T47D (cell line): ENCODE data around the gene RBM23.
"Not testable (repeated sequence)": the region's sequence is repeated elsewhere in the genome, so short reads cannot be mapped to it uniquely, and the experiment has no call there.

Experiments
- DNase-seq, 2 experiments: peaks; one replicate each; pipeline versions ENCODE4 v3.0.0 to v3.0.0-alpha.2; 2011 to 2012; ENCODE audit warnings: low read depth in 1 of 2, low spot score in 1 of 2
- JUND ChIP-seq: IDR thresholded peaks from 2 replicates; pipeline ENCODE4 v1.6.1; 2012; ENCODE audit warnings: low read depth
- in situ Hi-C: cut with HindIII; loops from 2 replicates; pipeline ENCODE4 v1.10.0; 2016; ENCODE audit warnings: low sequenced_read_pairs, low pct_unique_long_range_greater_than_20kb

The RBM23 gene

GRCh38 chr14:22864979-22865378 lies 54.0 kb downstream of the RBM23 start:
- in situ Hi-C loops, result no loop called here
- DNase-seq, result no peak
- TF ChIP-seq JUND, result no peak

DNA sequence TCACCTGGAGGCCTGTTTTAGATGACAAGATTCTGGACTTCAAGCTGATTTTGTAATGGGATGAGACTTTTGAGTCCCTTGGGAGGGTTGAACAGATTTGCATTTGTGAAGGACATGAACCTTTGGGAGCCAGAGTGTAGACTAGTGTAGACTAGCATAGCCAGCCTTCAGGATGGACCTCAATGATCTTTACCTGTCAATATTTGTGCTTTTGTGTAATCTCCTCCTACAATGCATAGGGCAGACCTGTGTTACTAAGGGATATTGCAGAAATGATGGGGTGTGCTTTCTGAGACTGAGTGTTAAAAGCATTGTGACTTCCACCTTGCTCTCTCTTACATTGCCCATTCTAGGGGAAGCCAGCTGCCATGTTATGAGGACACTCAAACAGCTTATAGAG lies 57.3 kb downstream of the RBM23 start:
- no peak for DNase-seq
- in situ Hi-C loops, result no loop called here
- no peak for TF ChIP-seq JUND

DNA sequence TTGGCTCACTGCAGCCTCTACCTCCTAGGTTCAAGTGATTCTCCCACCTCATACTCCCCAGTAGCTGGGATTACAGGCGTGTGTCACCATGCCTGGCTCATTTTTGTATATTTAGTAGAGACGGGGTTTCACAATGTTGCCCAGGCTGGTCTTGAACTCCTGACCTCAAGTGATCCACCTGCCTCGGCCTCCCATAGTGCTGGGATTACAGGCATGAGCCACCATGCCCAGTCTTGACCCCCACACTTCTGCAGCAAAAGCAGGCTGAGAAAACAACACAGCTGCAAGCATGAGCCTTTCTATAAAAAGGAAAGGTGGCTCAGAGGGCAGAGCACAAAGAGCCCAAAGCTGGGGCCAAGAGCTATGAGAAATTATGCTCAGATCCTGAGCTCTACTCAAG lies 58.6 kb downstream of the RBM23 start:
- DNase-seq, in situ Hi-C loops: not testable (repeated sequence)

DNA sequence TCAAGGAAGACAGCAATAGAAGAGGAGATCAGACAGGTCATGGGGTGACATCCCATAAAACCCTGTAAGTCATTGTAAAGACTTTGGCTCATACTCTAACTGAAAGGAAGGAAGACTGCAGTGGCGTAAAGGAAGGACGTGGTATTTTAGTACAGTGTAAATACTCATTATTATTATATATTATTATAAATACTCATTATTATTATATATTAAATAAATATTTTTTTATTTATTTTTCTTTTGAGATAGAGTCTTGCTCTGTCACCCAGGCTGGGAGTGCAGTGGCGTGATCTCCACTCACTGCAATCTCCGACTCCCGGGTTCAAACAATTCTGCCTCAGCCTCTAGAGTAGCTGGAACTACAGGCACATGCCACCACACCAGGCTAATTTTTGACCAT lies 62.5 kb downstream of the RBM23 start:
- in situ Hi-C loops, result no loop called here
- no peak for TF ChIP-seq JUND
- no peak for DNase-seq

DNA sequence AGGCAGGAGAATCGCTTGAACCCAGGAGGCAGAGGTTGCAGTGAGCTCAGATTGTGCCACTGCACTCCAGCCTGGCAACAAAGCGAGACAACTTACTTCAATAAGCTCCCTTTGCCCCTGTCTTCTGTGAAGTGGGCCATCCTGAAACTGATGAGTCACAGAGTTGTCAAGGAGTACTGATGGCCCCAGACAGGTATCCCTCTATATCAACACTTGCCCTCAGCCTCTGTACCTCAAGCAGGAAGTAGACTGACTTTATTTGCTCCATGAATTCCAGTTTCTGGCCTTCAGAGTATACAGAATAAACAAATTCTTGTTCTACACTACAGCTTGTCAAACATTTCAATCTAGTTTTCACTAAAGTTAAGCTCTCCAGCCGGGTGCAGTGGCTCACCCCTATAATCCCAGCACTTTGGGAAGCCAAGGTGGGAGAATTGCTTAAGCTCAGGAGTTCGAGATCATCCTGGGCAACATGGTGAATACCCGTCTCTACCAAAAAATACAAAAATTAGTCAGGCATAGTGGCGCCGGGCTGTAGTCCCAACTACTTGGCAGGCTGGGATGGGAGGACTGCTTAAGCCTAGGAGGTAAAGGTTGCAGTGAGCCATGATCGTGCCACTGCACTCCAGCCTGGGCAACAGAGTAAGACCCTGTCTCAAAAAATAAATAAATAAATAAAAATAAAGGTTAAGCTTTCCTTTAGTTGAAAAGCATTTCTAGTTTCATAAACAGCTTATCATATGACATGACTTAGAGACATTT lies 63.8 kb downstream of the RBM23 start:
- TF ChIP-seq JUND, result no peak
- in situ Hi-C loops, result no loop called here
- DNase-seq, result peak in 1 of 2 experiments; percentile 17

- DNase-seq, in situ Hi-C loops: not testable (repeated sequence)
Observed at GRCh38 chr14:22854296-22854695, 64.7 kb downstream of the RBM23 start.

- DNase-seq, result peak in 1 of 2 experiments; percentile 69
- no peak for TF ChIP-seq JUND
- in situ Hi-C loops, result no loop called here
Observed at GRCh38 chr14:22852940-22853767, 65.8 kb downstream of the RBM23 start.

DNA sequence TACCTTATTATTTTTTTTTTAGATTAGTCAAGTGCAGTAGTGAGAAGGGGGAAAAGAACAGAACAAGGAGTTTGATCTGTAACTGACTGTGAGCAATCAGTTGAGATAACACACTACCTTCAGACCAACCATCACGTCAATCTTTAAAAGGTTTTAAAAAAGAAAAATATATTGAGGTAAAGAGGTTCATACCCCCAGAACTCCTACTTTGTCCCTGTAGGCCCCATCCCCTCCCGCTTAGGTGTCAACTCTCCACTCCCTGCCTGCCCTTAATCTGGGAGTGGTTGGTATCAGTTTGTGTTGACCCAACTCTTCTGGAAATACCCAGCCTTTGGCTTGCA lies 66.4 kb downstream of the RBM23 start:
- no peak for DNase-seq
- TF ChIP-seq JUND, result no peak
- in situ Hi-C loops, result no loop called here

- DNase-seq, in situ Hi-C loops: not testable (repeated sequence)
Observed at GRCh38 chr14:22852178-22852577, 66.8 kb downstream of the RBM23 start.

GRCh38 chr14:22850944-22851764 lies 67.8 kb downstream of the RBM23 start:
- in situ Hi-C loops, result no loop called here
- DNase-seq, result no peak

GRCh38 chr14:22849212-22849819 lies 69.6 kb downstream of the RBM23 start:
- DNase-seq, result no peak
- in situ Hi-C loops, result no loop called here

More at GRCh38 chr14:22850944-22851764, 67.8 kb downstream of the RBM23 start:
- no peak for TF ChIP-seq JUND

GRCh38 chr14:22848351-22849164 lies 70.4 kb downstream of the RBM23 start:
- in situ Hi-C loops, result no loop called here
- no peak for TF ChIP-seq JUND
- DNase-seq, result no peak

More at GRCh38 chr14:22849212-22849819, 69.6 kb downstream of the RBM23 start:
- TF ChIP-seq JUND, result no peak
